GM06990 (cell line): ENCODE data around the gene OOSP2.

ENCODE experiments used
- DNase-seq: peaks from one replicate; pipeline ENCODE4 v3.0.0-alpha.2; 2011; ENCODE audit not compliant: insufficient read length; ENCODE audit errors: extremely low read depth
- H3K27me3 ChIP-seq: replicated peaks from 2 replicates; pipeline ENCODE4 v1.6.0; 2011; ENCODE audit warnings: low read length; ENCODE audit not compliant: control insufficient read depth, insufficient read depth
- H3K36me3 ChIP-seq: 2 replicates; pipeline ENCODE4 v1.5.1; 2011; ENCODE audit warnings: low read length; ENCODE audit not compliant: control insufficient read depth, insufficient read depth
- H3K4me3 ChIP-seq: replicated peaks from 2 replicates; pipeline ENCODE4 v1.5.1; 2011; ENCODE audit warnings: low read depth, mild to moderate bottlenecking, control low read depth, low read length
- CTCF ChIP-seq: IDR thresholded peaks from 2 replicates; pipeline ENCODE4 v1.5.1; 2011; ENCODE audit warnings: low read length, control low read depth, mild to moderate bottlenecking, inconsistent platforms; ENCODE audit not compliant: insufficient read depth, poor library complexity, severe bottlenecking

OOSP2 gene

DNA sequence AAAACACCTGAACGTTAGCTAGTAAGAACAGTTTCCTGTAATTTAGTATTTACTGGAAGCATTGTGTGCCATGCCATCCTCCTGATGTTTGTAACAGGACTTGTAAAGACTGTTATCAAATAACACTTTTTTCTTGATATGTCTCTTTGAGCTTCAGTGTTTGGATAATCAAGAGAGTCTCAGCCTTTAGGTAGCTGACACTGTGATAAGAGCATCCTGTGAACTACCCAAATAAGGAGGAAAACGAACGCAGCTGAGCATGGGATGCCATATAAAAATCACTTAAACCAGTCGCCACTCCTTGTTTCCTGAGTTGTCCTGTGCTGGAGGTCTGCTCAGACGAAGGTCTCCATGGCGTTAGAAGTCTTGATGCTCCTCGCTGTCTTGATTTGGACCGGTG lies at the start of gene OOSP2:
OOSP2 (plus strand) TSS at position 301 of the 400 bp plus-strand sequence; CDS start at position 352, 51 bp downstream.
- DNase-seq = no peak
- TF ChIP-seq CTCF = no peak
- Histone ChIP-seq H3K27me3 (no peaks in the 10 kb centered on the region), H3K4me3 (no peak within 1 kb of the TSS), H3K36me3 (no peaks in the 10 kb centered on the region)

DNA sequence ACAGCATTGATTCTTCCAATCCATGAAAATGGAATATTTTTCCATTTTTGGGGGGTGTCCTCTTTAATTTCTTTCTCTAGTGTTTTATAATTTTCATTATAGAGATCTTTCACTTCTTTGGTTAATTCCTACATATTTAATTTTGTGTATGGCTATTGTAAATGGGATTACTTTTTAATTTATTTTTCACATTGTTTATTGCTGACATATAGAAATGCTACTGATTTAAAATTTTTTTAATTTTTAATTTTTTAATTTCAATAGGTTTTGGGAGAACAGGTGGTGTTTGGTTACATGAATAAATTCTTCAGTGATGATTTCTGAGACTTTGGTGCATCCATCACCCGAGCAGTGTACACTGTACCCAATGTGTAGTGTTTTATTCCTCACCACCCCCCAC lies 49.8 kb upstream of the OOSP2 start:
- no peak for DNase-seq
- H3K4me3 ChIP-seq = no peak overlapping the region
- no peak for TF ChIP-seq CTCF
- H3K27me3 ChIP-seq = no peaks in the 10 kb centered on the region
- H3K36me3 ChIP-seq = no peaks in the 10 kb centered on the region

DNA sequence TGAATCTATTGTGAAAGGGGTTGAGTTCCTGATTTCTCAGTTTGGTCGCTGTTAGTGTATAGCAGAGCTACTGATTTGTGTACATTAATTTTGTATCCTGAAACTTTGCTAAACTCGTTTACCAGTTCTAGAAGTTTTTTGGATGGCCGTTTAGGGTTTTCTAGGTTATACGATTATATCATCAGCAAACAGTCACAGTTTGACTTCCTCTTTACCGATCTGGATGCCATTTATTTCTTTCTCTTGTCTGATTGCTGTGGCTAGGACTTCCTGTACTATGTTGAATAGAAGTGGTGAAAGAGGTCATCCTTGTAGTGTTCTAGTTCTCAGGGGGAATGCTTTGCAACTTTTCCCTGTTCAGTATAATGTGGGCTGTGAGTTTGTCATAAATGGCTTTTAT lies 47.8 kb upstream of the OOSP2 start:
- DNase-seq = no peak
- Histone ChIP-seq H3K27me3 (no peaks in the 10 kb centered on the region), H3K36me3 (no peaks in the 10 kb centered on the region), H3K4me3 (no peak overlapping the region)
- no peak for TF ChIP-seq CTCF

- TF ChIP-seq CTCF = no peak
- Histone ChIP-seq H3K36me3 (no peaks in the 10 kb centered on the region), H3K27me3 (no peaks in the 10 kb centered on the region), H3K4me3 (no peak overlapping the region)
- no peak for DNase-seq
These were observed 42.4 kb upstream of the OOSP2 start for GRCh38 chr11:59997800-59998199.

DNA sequence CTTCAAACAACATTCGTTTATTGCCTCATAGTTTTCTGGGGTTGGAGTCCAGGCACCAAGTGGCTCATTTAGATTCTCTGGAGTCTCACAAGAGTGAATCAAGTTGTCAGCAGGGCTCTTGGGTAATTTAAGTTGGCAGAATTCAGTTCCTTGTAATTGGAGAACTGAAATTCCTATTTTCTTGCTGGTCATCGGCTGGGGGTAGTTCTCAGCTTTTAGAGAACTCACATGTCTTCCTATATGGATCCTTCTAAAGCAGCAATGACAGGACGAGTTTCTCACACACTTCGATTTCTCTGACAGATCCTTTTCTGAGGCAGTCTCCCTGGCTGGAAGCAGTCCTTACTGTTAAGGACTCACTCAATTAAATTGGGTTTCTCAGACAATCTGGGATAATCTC lies 40.5 kb upstream of the OOSP2 start:
- Histone ChIP-seq H3K4me3 (no peak overlapping the region), H3K27me3 (no peaks in the 10 kb centered on the region), H3K36me3 (no peaks in the 10 kb centered on the region)
- no peak for DNase-seq
- no peak for TF ChIP-seq CTCF

DNA sequence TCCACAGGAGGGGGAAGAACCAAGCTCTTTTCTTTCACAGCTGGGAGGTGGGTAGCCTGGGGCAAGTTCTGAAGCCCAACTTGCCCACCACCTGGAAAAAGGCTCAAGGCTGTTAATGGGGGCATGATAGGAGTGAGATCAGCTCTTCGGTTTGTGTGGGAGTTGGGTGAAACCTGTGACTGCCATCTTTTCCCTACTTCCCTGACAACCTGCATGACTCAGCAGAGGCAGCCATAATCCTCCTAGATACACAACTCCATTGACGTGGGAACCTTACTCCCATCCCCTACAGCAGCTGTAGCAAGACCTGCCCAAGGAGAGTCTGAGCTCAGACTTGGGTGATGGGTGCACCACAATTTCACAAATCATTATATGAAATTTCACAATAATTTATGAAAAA lies 36.5 kb upstream of the OOSP2 start:
- no peak for DNase-seq
- H3K27me3 ChIP-seq = no peaks in the 10 kb centered on the region
- H3K4me3 ChIP-seq = no peak overlapping the region
- no peaks in the 10 kb centered on the region for H3K36me3 ChIP-seq
- TF ChIP-seq CTCF = no peak
